Pulmonary artery endothelial cell (primary cell): ENCODE results near the gene ARL4C. TPM values are rescaled to one million over a fixed set of nuclear protein-coding genes. Genes with fewer than 3 reads are reported as not detected.
"Not testable (repeated sequence)": the region's sequence is repeated elsewhere in the genome, so short reads cannot be mapped to it uniquely, and the experiment has no call there.

ENCODE experiments used
- DNase-seq: peaks from one replicate; pipeline ENCODE4 v3.0.0-alpha.2; 2011; ENCODE audit warnings: low read depth, low spot score
- total RNA-seq: library from RNA; depleted of rRNA; stranded (reverse); fragments of >200 nt; gene quantifications from 2 replicates; pipeline ENCODE4 v1.2.3, GENCODE V29; 2014

ARL4C gene
- total RNA-seq, 1 donor from 2014 or later, result 3.7 TPM

- no peak for DNase-seq
Observed at GRCh38 chr2:234476766-234477165, 20.1 kb downstream of the ARL4C start.

DNA sequence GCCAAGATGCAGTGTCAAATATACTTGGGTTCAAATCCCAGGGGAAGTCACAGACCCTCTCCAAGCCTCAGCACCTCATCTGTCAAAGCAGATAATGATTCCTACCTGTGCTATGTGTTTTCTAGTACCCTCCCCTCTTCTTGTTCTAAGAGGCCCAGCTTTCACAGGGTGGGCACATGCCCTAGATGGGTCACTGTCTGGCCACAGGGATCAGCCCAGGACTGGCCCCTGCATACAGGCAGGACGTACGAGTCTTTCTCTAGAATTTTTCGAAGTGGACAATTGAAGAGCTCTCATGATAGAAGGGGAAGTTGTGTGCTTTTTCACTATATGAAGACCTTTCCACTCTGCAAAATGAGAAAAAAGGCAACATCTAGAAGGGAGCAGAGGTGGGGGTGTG is 22.2 kb downstream of the ARL4C start:
- no peak for DNase-seq

DNA sequence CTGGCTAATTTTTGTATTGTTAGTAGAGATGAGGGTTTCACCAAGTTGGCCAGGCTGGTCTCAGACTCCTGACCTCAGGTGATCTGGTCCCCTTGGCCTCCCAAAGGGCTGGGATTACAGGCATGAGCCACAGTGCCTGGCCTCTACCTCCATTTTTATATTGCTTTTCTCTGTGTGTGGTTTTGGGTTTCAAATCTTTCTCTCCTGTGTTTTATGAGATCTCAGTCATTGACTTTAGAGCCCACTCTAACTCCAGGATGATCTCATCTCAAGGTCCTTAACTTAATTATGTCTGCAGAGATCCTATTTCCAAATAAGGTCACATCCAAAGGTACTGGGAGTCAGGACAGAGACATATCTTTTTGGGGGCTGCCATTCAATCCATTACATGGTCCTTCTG is 24.7 kb downstream of the ARL4C start:
- DNase-seq, result no peak

DNA sequence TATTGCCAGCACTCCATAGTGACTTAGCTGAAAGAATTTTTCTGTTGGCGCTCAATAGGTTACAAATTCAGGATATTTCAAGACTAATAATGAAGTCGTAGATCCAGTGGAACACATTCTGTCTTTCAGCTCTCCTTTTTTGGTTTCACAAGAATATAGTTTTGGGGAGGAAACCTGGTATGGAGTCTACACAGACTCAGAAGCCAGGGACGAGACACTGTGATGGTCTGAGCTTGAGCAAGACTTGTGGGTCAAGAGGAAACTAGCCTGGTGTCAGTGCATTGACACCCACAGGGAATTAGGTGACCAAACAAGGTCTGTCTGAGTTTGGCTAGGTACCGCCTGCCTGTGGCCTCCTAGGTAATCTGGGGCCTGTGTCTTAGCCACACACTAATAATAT is 26.9 kb downstream of the ARL4C start:
- no peak for DNase-seq

DNA sequence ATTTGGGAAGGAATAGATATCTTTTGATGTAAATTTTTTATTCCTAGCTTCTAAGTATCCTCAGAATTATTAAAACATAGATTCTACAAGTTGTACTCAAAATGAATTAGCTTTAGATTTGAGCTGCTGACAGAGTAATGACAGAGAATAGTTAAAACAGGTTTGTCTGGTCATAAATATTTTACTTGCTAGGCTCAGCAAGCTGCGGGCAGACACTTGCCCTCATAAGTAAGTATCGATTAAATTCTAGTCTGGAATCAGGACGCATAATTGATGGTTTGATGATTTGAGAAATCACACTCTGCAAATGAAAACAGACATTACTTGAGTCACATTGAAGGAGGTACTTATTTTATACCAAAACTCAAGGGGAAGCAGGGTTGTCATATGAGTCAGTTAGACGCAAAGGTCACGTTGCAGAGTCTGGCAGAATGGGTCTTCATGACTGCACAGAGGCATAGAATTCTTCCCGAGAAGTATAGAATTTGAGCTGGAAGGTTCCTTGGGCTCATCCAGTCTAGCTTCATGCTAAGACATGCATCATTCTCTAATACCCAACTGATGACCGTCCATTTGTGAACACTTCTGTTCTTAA is 27.5 kb downstream of the ARL4C start:
- DNase-seq, result no peak

DNA sequence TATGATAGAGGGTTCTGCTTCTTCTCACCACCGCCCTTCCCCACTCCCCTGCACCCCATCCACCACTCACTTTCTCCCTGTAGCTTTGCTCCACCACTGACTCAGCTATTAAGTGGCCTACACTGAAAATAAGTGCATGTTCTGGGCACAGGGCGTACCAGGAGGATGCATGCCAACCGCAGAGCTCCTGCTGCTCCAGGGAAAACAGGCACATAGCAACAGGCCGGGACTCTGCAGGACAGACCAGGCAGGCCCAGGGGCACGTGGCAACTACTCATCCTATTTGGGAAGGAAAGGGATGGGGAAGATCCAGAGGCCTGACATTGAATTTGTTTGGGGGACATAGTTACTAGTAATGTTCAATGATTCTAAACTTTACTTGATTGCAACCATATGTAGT is 28.4 kb downstream of the ARL4C start:
- no peak for DNase-seq

GRCh38 chr2:234467289-234467688 is 29.6 kb downstream of the ARL4C start:
- DNase-seq, result no peak

- DNase-seq, result no peak
Observed at GRCh38 chr2:234464291-234464645, 32.6 kb downstream of the ARL4C start.

DNA sequence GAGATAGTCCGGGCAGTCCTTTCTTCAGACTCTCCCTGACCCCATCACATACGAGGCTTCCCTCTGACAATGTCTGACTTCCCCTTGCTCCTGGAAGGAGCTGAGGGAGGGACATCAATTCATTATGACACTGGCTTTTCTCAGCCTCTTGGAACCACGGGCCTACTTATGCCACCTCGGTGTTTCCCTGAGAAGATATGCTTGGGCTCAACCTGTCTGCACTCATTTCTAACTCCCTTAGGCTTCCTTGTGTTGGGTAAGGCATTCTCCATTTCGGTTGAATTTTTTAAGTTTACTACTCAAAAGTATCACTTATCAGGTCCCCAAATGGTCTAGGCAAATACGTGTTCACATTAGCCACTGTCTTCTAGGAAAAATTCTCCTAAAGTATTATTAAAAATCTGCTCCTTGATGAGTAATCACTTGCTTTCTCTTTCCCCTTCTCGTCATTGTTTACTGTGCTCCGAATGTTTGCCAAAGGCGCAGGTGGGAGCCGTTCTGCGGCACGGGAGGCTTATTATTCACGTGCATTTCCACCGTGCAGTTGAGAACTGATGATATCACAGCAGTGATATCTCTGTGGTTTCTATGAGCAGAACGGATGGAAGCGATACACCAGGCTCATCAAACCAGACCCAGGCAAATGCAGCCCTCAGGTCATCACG is 33.1 kb downstream of the ARL4C start:
- no peak for DNase-seq

DNA sequence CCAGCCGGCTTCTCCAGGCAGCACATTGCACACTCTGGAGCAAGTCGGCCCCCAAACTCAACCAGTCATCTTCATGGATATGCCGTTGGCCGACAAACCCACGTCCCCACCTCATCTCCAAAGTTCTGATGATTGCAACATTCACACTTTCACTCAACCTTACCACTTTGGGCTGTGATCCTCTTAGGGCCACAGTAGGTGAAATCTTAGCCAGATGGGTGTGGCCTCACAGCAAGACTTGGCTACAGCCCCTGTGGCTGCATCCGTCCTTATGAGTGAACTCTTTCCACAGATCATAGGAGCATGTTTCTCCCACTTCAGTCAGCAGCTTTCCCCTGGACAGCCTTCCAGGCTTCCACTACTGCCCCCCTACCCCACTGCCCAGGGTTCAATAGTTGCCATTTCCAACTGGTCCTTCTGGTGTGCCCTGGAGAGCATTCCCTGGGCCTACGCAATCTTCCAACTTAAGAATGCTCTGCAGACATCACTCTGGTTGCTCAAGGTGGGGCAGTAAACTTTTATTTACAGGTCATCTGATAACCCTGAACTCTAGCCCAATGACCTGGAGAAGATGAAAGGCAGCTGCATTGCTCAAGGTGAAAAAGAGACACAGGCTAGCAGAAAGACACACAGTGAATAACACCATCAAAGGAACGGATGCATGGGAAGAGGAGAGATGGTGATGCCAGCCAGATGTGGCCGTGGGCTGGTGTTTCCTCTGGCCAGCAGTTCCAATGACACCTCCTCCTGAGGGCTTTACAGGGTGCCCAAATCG is 34.5 kb downstream of the ARL4C start:
- DNase-seq, result no peak

- DNase-seq, result no peak
Observed at GRCh38 chr2:234459401-234460009, 37.4 kb downstream of the ARL4C start.

DNA sequence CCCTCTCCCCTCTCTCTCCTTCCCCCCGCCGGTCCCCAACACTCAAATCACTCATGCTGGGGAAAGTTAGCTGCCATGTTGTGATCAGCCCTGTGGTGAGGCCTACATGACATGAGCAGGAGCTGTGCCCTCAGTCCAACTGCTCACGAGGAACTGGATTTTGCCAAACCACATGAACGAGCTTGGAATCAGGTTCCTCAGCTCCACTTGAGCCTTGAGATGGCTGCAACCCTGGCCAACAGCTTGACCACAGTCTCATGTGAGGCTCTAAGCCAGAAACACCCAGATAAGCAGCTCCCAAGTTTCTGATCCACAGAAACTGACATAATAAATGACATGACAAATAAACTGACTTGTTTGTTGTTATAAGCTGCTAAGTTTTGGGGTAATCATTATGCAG is 38.4 kb downstream of the ARL4C start:
- DNase-seq, result no peak

GRCh38 chr2:234457421-234457820 is 39.5 kb downstream of the ARL4C start:
- no peak for DNase-seq

- not testable (repeated sequence) for DNase-seq
Observed at GRCh38 chr2:234455246-234455645, 41.6 kb downstream of the ARL4C start.

- no peak for DNase-seq
Observed at GRCh38 chr2:234454433-234454832, 42.4 kb downstream of the ARL4C start.

DNA sequence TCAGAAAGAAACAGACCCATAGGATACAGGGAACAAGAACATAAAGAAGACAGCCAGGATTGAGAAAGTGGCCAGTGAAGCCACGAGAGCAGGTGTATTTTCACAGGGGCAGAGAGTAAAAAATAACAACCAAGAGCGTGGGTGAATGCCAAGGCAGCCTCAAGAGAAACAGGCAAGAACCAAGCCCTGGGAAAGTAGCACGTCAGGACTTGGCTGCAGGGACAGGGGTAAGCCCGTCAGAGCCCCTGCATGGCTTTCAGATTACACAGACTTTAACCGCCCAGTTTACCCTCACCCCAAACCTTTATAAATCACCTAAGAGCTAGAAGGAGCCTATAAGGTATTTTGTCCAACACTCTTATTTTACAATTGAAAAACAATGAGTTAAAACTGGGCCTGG is 43.7 kb downstream of the ARL4C start:
- DNase-seq, result no peak

DNA sequence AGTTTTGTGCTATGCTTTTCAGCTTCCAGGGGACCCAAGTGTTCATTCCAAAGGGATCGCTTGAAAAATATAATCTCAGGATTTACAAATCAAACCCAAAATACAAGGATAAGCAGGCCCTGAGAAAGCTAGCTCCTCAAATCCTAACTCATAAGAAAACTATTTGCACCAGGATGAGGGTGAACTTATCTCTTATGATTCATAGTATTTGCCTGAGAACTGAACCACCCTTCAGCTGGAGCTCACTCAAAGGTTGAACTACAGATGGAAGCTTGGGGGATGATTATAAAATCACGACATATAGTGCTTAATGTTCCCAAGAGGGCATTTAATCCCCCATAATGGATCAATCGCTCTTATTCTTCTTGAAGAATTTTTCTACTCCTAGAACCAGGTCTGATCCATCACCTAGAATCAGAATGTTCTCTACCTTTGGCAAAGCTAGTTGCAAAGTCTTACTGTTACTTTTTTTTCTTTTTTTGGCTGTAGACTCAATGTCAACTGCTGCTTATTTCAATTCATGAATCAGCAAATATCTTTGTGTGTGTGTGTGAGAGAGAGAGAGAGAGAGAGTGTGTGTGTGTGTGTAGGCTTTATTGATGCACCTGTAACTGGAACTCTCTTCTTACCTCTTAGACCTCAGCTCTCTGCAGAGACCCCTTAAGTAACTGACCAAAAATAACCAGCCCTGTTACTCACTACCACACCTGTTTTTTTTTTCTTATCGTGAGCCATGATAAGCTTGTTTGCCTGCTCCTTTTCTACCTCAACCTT is 44.8 kb downstream of the ARL4C start:
- no peak for DNase-seq

GRCh38 chr2:234451242-234451641 is 45.6 kb downstream of the ARL4C start:
- no peak for DNase-seq

DNA sequence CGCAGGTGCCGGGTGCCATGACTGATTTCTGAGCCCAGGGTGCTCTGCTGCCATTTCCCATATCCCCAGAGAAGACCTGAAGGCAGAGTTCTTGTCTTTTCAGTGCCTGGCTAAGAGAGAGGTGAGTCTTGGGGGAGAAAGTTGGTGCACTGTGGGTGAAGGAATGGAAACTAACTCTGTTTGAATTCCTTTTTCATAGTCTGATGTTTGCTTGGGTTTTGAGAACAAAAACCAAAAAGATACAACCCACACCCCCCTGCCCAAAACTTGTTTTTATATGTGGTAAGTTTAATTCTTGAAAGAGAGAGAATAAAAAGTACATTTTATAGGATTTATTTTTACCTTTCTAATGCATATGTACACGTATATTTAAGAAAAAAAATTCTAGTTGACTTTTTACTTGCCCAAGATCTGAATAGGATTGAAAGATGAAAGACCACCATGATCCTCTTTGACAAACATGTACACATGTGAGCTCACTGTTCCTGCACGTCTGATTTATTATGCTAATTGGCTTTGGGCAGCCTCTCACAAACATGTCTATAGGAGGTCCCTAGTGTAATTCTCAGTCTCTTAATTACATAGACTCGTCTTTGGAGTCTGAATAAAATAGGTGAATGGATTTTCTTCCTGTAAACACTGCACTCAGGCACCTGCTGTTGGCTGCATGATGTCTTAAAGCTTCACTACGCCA is 46.3 kb downstream of the ARL4C start:
- no peak for DNase-seq

DNA sequence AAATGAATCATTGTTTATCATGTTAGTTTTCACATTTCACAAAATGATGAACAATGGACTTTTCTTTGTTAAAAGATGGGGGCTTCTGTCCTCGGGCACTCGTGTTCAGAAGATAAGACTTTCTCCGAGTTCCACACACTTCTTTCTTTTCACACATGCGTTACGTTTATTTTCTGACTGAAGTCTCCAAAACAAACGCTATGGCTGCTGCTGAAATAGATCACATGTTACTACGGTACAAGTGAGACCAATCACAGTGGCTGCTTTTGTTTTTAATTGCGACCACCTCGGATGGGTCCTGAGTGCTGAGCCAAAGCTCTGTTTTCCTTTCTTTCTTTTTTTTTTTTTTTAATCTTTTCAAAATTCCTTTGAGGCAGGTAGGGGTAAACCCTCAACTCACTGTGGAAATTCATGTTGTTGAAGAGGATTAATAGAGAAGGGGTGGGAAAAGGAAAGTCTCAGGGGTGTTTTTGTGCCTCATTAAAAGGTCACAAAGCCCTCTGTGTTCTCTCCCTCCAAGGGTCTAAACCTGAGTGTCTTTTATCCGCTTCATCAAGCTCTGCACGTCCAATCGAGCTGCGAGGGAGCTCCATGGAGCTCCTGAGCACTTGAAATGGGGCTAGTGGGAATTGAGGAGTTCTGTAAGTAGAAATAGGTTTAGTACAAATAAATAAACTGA is 48.2 kb downstream of the ARL4C start:
- no peak for DNase-seq
